ENCODE results near the gene NRSN2. TPM values are rescaled to one million over a fixed set of nuclear protein-coding genes. Genes with fewer than 3 reads are reported as not detected.
A peak's percentile ranks its signal among the peaks of the same experiment; 100 is the strongest.
"Not testable (repeated sequence)": the region's sequence is repeated elsewhere in the genome, so short reads cannot be mapped to it uniquely, and the experiment has no call there.

The NRSN2 gene
- total RNA-seq, 2 donors from 2014 or later = 9.4 to 10.0 TPM

DNA sequence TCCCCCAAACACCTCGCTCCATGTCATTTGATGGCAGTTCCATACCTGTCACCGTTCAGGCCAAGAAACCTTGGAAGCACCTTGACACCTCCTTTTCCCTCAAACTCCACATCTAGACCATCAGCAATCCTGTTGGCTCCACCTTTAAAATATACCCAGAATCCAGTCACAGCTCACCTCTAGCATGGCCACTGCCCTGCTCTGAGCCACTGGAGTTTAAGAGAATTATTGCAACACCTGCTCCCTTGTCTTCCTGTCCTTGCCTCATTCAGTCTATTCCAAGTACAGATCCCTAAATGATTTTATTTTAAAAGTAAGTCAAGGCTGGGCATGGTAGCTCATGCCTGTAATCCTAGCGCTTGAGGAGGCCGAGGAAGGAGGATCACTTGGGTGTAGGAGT, 22.0 kb downstream of the NRSN2 start:
- intact Hi-C loops (cut with DNase I, micrococcal nuclease) = no loop called here
- no peak for ATAC-seq
- no peak for DNase-seq

DNA sequence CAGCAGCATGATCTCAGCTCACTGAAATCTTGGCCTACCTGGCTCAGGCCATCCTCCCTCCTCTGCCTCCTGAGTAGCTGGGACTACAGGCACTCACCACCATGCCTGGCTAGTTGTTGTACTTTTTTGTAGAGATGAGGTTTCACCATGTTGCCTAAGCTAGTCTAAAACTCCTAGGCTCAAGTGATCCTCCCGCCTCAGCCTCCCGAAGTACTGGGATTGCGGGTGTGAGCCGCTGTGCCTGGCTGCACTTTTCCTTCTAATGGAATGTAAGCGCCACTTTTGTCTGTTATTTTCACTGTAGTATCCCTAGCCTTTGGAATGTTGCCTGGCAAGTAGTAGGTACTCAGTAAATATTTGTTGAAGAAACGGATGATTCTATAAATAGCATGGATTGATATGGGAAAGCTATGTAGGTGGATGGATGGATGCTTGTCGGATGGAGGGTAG, 23.3 kb downstream of the NRSN2 start:
- intact Hi-C loops (cut with DNase I, micrococcal nuclease) = no loop called here

GRCh38 chr20:370977-371754, 24.3 kb downstream of the NRSN2 start:
- no peak for ATAC-seq
- intact Hi-C loops (cut with DNase I, micrococcal nuclease) = no loop called here
- no peak for DNase-seq

More for the DNA sequence above, 23.3 kb downstream of the NRSN2 start:
- no peak for DNase-seq
- peak; percentile 73 for ATAC-seq

DNA sequence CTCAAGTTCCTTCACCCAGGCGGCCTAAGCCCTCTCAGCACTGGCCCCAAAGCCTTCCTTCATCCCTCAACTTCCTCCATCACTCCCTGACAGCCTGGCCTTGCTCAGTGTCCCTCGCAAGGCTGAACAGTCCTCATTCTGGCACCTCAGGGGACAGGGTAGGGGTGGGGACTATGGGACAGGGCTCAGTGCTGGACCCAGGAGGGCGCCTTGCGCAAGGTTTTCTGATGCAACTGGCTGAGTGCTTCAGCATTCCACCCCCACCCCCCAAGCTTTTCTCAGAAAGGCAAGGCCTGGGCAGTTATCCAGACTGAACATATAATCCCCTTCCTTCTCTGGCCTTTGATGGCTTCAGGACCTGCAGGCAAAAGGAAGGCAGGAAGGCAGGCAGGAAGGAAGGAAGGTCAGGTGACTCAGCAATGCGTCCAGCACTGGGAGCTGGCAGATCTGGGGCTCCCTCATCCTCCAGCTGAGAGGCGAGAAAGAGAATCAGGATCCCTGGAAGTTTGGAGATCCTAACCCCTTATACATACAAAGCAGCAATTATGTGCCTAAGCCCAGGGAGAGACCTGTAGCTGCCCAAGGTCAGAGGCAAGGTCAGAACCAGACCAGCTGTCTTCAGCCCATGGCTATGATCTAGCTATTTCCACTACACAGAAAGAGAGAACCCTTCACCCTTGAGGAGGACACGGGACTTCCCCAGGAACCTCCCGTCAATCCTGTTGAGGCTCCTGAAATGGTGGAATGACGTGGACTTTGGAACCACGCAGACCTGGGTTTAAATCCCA, 25.0 kb downstream of the NRSN2 start:
- DNase-seq (peak; percentile 22 to 52), ATAC-seq (peak; percentile 19)
- intact Hi-C loops (cut with DNase I, micrococcal nuclease) = no loop called here

- intact Hi-C loops (cut with DNase I, micrococcal nuclease); DNase-seq; ATAC-seq: not testable (repeated sequence)
Observed at GRCh38 chr20:372543-373082, 25.7 kb downstream of the NRSN2 start.

DNA sequence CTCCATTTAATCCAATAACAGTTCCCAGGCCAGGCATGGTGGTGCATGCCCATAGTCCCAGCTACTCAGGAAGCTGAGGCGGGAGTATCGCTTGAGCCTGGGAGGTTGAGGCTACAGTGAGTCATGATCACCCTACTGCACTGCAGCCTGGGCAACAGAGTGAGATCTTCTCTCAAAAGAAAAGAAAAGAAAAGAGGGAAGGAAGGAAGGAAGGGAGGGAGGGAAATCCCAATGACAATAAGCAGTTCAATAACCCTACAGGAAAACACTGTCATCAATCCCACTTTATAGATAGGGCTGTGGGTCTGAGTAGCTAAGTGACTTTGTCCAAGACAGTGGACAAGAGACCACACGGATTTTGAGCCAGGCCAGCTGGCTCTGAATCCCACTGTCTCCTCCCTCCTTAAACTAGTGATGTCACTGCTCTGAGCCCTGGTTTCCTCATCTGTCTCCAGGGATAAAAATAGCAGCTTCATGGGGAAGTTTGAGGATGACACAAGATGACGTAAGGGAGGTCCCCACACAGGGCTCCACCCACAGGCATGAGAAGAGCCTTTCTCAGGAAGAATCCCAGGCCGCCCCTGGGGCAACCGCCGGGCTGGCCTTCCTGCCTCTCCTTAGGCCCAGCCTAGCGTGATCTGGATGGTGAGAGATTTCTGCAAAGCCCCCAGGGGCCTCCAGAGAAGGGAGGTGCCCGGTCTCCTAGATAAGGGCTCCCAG, 26.4 kb downstream of the NRSN2 start:
- intact Hi-C loops (cut with DNase I, micrococcal nuclease) = no loop called here
- no peak for ATAC-seq

GRCh38 chr20:375265-375889, 28.5 kb downstream of the NRSN2 start:
- intact Hi-C loops (cut with DNase I, micrococcal nuclease) = no loop called here
- no peak for ATAC-seq

More for the DNA sequence above, 26.4 kb downstream of the NRSN2 start:
- no peak for DNase-seq

GRCh38 chr20:376089-376488, 29.2 kb downstream of the NRSN2 start:
- no peak for ATAC-seq
- DNase-seq = no peak
- intact Hi-C loops (cut with DNase I, micrococcal nuclease) = no loop called here

More at GRCh38 chr20:375265-375889, 28.5 kb downstream of the NRSN2 start:
- no peak for DNase-seq

DNA sequence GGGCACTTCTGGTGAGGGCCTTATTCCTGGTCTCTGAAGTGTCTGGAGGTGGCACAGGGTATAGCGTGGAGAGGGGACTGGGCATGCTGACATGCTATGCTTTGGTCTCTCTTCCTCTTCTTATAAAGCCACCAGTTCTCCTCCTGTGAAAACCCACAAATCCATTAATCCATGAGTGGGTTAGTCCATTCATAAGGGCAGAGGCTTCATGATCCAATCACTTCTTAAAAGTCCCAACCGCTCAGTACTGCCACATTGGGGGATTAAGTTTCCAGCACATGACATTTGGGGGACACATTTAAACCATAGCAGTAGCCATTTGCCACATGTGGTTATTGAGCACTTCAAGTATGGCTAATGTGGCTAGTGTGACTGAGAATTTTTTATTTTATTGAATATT, 29.8 kb downstream of the NRSN2 start:
- ATAC-seq (no peak), DNase-seq (no peak)
- intact Hi-C loops (cut with DNase I, micrococcal nuclease) = no loop called here

DNA sequence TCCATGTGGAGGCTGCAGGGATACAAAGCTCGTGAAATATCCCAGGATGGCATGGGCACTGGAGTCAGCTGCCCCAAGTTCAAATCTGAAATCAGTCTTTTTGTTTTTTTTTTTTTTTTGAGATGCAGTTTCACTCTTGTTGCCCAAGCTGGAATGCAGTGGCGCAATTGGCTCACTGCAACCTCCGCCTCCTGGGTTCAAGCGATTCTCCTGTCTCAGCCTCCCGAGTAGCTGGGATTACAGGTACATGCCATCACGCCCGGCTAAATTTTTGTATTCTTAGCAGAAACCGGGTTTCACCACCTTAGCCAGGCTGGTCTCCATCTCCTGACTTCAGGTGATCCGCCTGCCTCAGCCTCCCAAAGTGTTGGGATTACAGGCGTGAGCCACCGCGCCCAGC, 30.7 kb downstream of the NRSN2 start:
- intact Hi-C loops (cut with DNase I, micrococcal nuclease); ATAC-seq; DNase-seq: not testable (repeated sequence)

GRCh38 chr20:378961-379336, 32.0 kb downstream of the NRSN2 start:
- DNase-seq (no peak), ATAC-seq (no peak)
- intact Hi-C loops (cut with DNase I, micrococcal nuclease) = no loop called here

DNA sequence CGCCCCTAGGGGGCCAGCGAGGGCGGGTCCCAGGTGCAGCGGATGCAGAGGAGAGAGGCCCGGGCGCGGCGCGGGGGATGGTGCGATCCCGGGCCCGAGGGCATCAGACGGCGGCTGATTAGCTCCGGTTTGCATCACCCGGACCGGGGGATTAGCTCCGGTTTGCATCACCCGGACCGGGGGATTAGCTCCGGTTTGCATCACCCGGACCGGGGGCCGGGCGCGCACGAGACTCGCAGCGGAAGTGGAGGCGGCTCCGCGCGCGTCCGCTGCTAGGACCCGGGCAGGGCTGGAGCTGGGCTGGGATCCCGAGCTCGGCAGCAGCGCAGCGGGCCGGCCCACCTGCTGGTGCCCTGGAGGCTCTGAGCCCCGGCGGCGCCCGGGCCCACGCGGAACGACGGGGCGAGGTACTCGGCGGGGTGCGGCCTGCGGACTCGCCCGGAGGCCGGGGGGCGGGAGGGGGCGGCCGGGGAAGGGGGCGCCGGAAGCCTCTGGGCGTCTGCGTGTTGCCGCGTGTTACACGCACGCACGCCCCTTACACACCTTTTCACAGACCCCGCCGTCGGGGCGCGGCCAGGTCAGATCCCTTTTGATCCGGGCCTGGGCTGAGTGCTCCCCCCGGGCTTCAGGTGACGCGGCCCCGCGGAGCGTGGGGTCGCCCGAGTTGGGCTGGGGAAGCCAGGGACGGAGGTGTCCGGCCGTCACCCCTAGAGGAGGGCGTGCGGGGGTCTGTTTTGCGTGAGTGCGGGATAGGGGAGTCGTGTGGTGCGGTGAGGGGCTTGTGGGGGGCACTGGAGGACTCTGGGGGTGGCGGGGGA, 34.1 kb downstream of the NRSN2 start:
- intact Hi-C loops (cut with DNase I, micrococcal nuclease) = no loop called here
- DNase-seq (peak; percentile 41 to 70), ATAC-seq (peak; percentile 46)

DNA sequence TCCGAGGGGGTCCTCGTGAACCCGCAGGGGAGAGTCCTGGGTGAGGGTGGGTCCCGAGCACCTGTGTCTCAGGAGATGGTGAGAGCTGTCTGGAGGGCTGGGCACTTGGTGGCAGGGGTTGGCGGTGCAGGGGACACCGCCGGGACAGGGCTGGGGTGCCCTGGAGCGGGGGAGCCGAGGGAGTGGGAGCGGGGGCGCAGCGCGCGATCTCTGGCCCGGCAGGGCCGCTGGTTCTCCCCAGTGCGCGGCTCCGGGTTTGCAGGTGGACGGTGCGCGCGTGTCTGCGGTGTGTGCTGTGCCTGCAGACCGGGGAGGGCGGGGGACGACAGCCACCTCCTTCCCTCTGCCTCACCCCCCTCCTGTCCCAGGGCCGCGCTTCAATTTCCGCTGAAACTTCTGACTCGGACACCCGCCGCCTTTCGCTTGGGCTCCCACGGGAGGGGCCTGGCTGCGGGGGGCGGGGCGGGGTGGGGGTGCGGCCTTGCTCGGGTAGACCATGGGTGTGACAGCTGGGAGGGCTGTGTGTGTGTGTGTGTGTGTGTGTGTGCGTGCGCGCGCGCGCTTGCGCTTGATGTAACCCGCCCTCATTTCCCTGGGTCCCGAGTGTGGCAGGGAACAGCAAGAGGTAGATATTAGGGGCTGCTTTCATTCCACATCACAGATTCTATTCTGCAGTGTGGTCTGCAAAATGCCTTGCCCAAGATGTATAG, 34.8 kb downstream of the NRSN2 start:
- intact Hi-C loops (cut with DNase I, micrococcal nuclease) = no loop called here
- ATAC-seq (peak; percentile 82), DNase-seq (peak; percentile 87 to 88)

DNA sequence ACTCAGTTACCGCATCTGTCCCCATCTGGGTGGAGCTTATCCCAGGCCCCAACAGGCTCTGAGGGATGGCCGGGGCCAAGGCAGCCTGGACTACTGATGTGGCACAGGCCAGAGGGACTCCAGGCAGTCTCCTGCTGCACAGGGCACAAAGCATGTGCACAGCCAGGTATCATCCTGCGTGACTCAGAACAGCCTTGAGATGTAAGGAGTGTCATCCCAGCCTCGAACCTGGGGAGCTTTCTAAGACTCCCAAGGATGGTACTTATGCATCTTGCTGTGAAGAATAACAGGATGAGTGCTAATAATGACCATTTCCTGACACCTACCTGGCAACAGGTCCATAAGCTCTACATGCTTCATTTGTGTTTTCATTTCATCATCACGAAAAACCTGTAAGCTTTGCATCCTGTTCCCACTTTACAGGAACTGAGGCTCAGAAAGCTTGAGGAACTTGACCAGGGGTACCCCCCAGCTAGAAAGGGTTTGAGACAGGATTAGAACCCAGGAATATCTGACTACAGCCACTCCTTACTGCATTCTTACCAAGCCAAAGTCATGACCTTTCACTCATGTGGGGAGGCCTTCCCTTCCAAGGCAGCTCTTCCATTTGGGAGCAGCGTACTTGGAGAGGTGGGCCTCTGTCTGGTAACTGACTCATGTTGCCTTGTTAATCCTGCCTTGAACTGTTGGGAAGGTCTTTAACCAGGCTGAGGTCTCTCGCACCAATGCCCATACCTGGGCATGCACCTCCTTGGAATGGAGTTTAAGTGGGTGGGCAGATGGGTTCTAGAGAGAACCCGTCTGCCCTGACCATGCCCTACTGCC, 35.6 kb downstream of the NRSN2 start:
- intact Hi-C loops (cut with DNase I, micrococcal nuclease) = no loop called here
- ATAC-seq (peak; percentile 18), DNase-seq (no peak)

DNA sequence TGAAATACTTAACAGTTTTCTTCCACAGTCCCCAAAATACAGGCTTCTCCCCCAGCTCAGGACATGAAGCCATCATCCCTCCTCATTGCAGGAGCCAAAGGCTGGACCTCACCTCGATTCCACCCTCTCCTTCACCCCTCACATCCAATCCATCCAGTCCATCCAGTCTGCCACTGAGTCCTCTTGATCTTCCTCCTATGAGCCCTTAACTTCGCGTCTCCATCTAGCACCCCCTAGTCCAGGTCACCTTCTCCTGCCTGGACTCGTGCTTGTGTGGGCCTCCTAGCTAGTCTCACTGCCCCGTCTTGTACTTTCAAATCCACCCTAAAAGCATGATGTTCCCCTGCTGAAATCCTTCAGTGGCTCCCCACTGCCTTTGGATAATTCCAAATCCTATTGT, 37.0 kb downstream of the NRSN2 start:
- DNase-seq (no peak), ATAC-seq (no peak)
- intact Hi-C loops (cut with DNase I, micrococcal nuclease) = no loop called here

DNA sequence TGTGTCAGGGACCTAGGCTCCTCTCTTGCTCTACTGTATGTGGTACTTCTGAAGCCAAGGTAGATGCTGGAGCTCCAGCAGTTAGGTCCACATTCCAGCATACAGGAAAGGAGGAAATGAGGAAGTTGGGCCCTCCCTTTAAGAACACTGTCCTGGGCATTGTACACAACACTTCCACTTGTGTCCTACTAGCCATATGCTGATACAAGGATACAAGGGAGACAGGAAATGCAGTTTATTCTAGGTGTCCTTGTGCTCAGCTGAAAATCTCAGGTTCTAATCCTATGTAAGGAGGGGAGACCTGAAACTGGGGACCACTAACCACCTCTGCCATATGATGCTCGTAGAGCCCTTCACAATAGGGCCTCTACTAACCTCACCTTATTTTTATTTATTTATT, 37.8 kb downstream of the NRSN2 start:
- DNase-seq (no peak), ATAC-seq (peak; percentile 37)
- intact Hi-C loops (cut with DNase I, micrococcal nuclease) = no loop called here

GRCh38 chr20:385448-385847, 38.5 kb downstream of the NRSN2 start:
- intact Hi-C loops (cut with DNase I, micrococcal nuclease) = no loop called here

More at GRCh38 chr20:385448-385847, 38.5 kb downstream of the NRSN2 start:
- ATAC-seq (no peak), DNase-seq (no peak)

All from left colon (tissue), 2 donors.